Urinary bladder (tissue), 4 donors: ENCODE results near the gene KCNMB4. TPM values are rescaled to one million over a fixed set of nuclear protein-coding genes. Genes with fewer than 3 reads are reported as not detected.
A peak's percentile ranks its signal among the peaks of the same experiment; 100 is the strongest.

Experiments
- DNase-seq: peaks from one replicate; pipeline ENCODE4 v3.0.0-alpha.2; 2015; ENCODE audit errors: extremely low spot score
- H3K27ac ChIP-seq: one replicate; pipeline ENCODE4 v1.5.1; 2013; ENCODE audit warnings: low read depth, mild to moderate bottlenecking, moderate library complexity
- H3K36me3 ChIP-seq: one replicate; pipeline ENCODE4 v1.6.1; 2013; ENCODE audit warnings: mild to moderate bottlenecking, moderate library complexity; ENCODE audit not compliant: insufficient read depth
- H3K4me1 ChIP-seq: one replicate; pipeline ENCODE4 v1.6.1; 2013; ENCODE audit warnings: mild to moderate bottlenecking, moderate library complexity; ENCODE audit not compliant: insufficient read depth
- H3K4me3 ChIP-seq: one replicate; pipeline ENCODE4 v1.5.1; 2013; ENCODE audit warnings: low read depth, low read length
- WGBS: extraction: QIAGEN DNeasy Blood & Tissue Kit; methylation state at CpG from one replicate; pipeline ENCODE4 v1.1.7; 2013; 5-methylcytosine and 5-hydroxymethylcytosine counted together
- polyA plus RNA-seq: library from polyadenylated mRNA; stranded (reverse); fragments of 200-250 nt; gene quantifications from one replicate; pipeline ENCODE4 v1.2.3, GENCODE V29; 2013
- total RNA-seq: library from RNA; depleted of rRNA; stranded (reverse); fragments of >200 nt; gene quantifications from one replicate; pipeline ENCODE4 v1.2.3, GENCODE V29; 2014
- donor health status: healthy with polysubstance abuse.
- donor health status: healthy.

Gene KCNMB4
- total RNA-seq (9.7 TPM), polyA plus RNA-seq (5.1 TPM)

GRCh38 chr12:70365648-70366518, at the start of gene KCNMB4:
Gene KCNMB4 (plus strand): TSS chr12:70366290. CDS start chr12:70366735, 445 bp downstream.
- WGBS, result under 1% methylated on average over 87 of the region's 88 CpGs
- no peaks in the 10 kb centered on the region for H3K4me1 ChIP-seq
- H3K4me3 ChIP-seq, result peak within 1 kb of the TSS; percentile 97
- no peak within 1 kb of the TSS for H3K27ac ChIP-seq
- no peaks in the 10 kb centered on the region for H3K36me3 ChIP-seq
- no peak for DNase-seq

GRCh38 chr12:70317781-70318180, 48.3 kb upstream of the KCNMB4 start:
- Histone ChIP-seq H3K4me3 (no peak overlapping the region), H3K4me1 (no peaks in the 10 kb centered on the region), H3K36me3 (no peaks in the 10 kb centered on the region), H3K27ac (no peak overlapping the region)
- 82% methylated on average over 3 of the region's 3 CpGs for WGBS
- no peak for DNase-seq

GRCh38 chr12:70319605-70320004, 46.5 kb upstream of the KCNMB4 start:
- no peak overlapping the region for H3K27ac ChIP-seq
- DNase-seq, result no peak
- H3K4me1 ChIP-seq, result no peaks in the 10 kb centered on the region
- H3K36me3 ChIP-seq, result no peaks in the 10 kb centered on the region
- 95% methylated on average over 4 of the region's 4 CpGs for whole genome bisulfite sequencing
- no peak overlapping the region for H3K4me3 ChIP-seq

- no peak for DNase-seq
- no peak overlapping the region for H3K4me3 ChIP-seq
- H3K27ac ChIP-seq, result no peak overlapping the region
- 96% methylated on average over 2 of the region's 2 CpGs for WGBS
- no peaks in the 10 kb centered on the region for H3K4me1 ChIP-seq
- no peaks in the 10 kb centered on the region for H3K36me3 ChIP-seq
Observed at GRCh38 chr12:70321191-70321590, 44.9 kb upstream of the KCNMB4 start.

GRCh38 chr12:70327541-70327940, 38.5 kb upstream of the KCNMB4 start:
- Histone ChIP-seq H3K4me1 (no peaks in the 10 kb centered on the region), H3K4me3 (no peak overlapping the region), H3K36me3 (peaks cover 1% of the 10 kb centered on the region), H3K27ac (no peak overlapping the region)
- WGBS, result 98% methylated on average over 2 of the region's 2 CpGs
- no peak for DNase-seq

GRCh38 chr12:70329728-70330127, 36.4 kb upstream of the KCNMB4 start:
- Histone ChIP-seq H3K36me3 (peaks cover 1% of the 10 kb centered on the region), H3K4me3 (no peak overlapping the region), H3K4me1 (no peaks in the 10 kb centered on the region), H3K27ac (no peak overlapping the region)
- 97% methylated on average over 3 of the region's 3 CpGs for WGBS
- DNase-seq, result no peak

- H3K27ac ChIP-seq, result no peak overlapping the region
- no peaks in the 10 kb centered on the region for H3K4me1 ChIP-seq
- 96% methylated on average over 2 of the region's 2 CpGs for WGBS
- peaks cover 1% of the 10 kb centered on the region for H3K36me3 ChIP-seq
- DNase-seq, result no peak
- no peak overlapping the region for H3K4me3 ChIP-seq
Observed at GRCh38 chr12:70330158-70330557, 35.9 kb upstream of the KCNMB4 start.

- Histone ChIP-seq H3K36me3 (peaks cover 1% of the 10 kb centered on the region), H3K4me1 (no peaks in the 10 kb centered on the region), H3K4me3 (no peak overlapping the region), H3K27ac (no peak overlapping the region)
- no peak for DNase-seq
Observed at GRCh38 chr12:70332236-70332635, 33.9 kb upstream of the KCNMB4 start.

- 96% methylated on average over 8 of the region's 8 CpGs for WGBS
- H3K4me1 ChIP-seq, result no peaks in the 10 kb centered on the region
- H3K36me3 ChIP-seq, result peaks cover 6% of the 10 kb centered on the region
- no peak overlapping the region for H3K27ac ChIP-seq
- no peak overlapping the region for H3K4me3 ChIP-seq
- no peak for DNase-seq
Observed at GRCh38 chr12:70334742-70335141, 31.3 kb upstream of the KCNMB4 start.

- no peak for DNase-seq
- Histone ChIP-seq H3K4me3 (no peak overlapping the region), H3K36me3 (peaks cover 9% of the 10 kb centered on the region), H3K4me1 (no peaks in the 10 kb centered on the region), H3K27ac (no peak overlapping the region)
- 94% methylated on average over 2 of the region's 2 CpGs for WGBS
Observed at GRCh38 chr12:70338531-70338930, 27.6 kb upstream of the KCNMB4 start.

GRCh38 chr12:70351076-70351475, 15.0 kb upstream of the KCNMB4 start:
- Histone ChIP-seq H3K27ac (no peak overlapping the region), H3K36me3 (no peaks in the 10 kb centered on the region), H3K4me3 (no peak overlapping the region), H3K4me1 (no peaks in the 10 kb centered on the region)
- no peak for DNase-seq
- WGBS, result 97% methylated on average over 2 of the region's 2 CpGs

- DNase-seq, result no peak
- no peak overlapping the region for H3K4me3 ChIP-seq
- WGBS, result 90% methylated on average over 6 of the region's 6 CpGs
- H3K27ac ChIP-seq, result no peak overlapping the region
- no peaks in the 10 kb centered on the region for H3K36me3 ChIP-seq
- no peaks in the 10 kb centered on the region for H3K4me1 ChIP-seq
Observed at GRCh38 chr12:70353780-70354660, 12.1 kb upstream of the KCNMB4 start.

- WGBS, result 76% methylated on average over 3 of the region's 3 CpGs
- no peaks in the 10 kb centered on the region for H3K4me1 ChIP-seq
- H3K36me3 ChIP-seq, result no peaks in the 10 kb centered on the region
- no peak for DNase-seq
- H3K27ac ChIP-seq, result no peak overlapping the region
- no peak overlapping the region for H3K4me3 ChIP-seq
Observed at GRCh38 chr12:70354787-70355186, 11.3 kb upstream of the KCNMB4 start.

GRCh38 chr12:70355972-70356371, 10.1 kb upstream of the KCNMB4 start:
- no peak for DNase-seq
- H3K4me1 ChIP-seq, result no peaks in the 10 kb centered on the region
- H3K27ac ChIP-seq, result no peak overlapping the region
- H3K36me3 ChIP-seq, result no peaks in the 10 kb centered on the region
- WGBS, result 99% methylated on average over 4 of the region's 4 CpGs
- H3K4me3 ChIP-seq, result no peak overlapping the region
